ENCODE data around the gene ACBD4.

ACBD4 gene

GRCh38 chr17:45138911-45139532 is 3.5 kb downstream of the ACBD4 start:
- H3K27ac ChIP-seq (ENCODE audit: low read length), result no peak overlapping the region
- H3K27me3 ChIP-seq (ENCODE audit: low read depth, low read length), result no peaks in the 10 kb centered on the region
- H3K4me2 ChIP-seq (ENCODE audit: low read length), result no peak overlapping the region
- no peak overlapping the region for H3K9ac ChIP-seq (ENCODE audit: low read length)
- H3K79me2 ChIP-seq (ENCODE audit: low read length), result no peaks in the 10 kb centered on the region
- H3K4me3 ChIP-seq (ENCODE audit: low read length), result no peak overlapping the region
- H3K9me3 ChIP-seq (ENCODE audit: insufficient read depth, low read length), result no peaks in the 10 kb centered on the region
- peaks cover 8% of the 10 kb centered on the region for H3K4me1 ChIP-seq (ENCODE audit: low read length)
- H3K36me3 ChIP-seq (replicated peaks; ENCODE audit: low read depth, low read length), result no peaks in the 10 kb centered on the region
- no peak overlapping the region for H2AFZ ChIP-seq (ENCODE audit: low read depth, low read length)
- TF ChIP-seq, protein P1, sequence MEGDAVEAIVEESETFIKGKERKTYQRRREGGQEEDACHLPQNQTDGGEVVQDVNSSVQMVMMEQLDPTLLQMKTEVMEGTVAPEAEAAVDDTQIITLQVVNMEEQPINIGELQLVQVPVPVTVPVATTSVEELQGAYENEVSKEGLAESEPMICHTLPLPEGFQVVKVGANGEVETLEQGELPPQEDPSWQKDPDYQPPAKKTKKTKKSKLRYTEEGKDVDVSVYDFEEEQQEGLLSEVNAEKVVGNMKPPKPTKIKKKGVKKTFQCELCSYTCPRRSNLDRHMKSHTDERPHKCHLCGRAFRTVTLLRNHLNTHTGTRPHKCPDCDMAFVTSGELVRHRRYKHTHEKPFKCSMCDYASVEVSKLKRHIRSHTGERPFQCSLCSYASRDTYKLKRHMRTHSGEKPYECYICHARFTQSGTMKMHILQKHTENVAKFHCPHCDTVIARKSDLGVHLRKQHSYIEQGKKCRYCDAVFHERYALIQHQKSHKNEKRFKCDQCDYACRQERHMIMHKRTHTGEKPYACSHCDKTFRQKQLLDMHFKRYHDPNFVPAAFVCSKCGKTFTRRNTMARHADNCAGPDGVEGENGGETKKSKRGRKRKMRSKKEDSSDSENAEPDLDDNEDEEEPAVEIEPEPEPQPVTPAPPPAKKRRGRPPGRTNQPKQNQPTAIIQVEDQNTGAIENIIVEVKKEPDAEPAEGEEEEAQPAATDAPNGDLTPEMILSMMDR (IDR thresholded peaks at IDR 0.05; ENCODE audit: low read depth, low read length), result no peak
- no peak for TF ChIP-seq EZH2phosphoT487 (IDR thresholded peaks at IDR 0.05; ENCODE audit: low read depth)
- H4K20me1 ChIP-seq (ENCODE audit: insufficient read depth, low read length), result no peaks in the 10 kb centered on the region

DNA sequence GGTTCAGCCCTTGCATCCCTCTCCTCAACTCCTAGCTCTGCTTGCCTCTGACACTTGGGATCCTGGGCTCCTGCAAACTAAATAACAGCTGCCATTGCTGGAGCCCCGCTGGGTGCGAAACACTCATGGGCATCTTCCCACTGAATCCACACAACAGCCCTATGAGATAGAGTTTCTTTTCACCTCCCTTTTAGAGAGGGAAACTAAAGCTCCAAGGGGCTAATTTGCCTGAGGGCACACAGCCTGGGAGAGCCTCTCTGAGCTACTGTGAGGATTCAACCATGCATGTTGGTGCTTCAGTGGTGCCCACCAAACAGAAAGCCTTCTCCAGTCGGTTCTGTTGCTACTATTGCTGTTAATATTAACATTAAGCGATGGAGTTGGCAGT is 4.0 kb downstream of the ACBD4 start:
- Histone ChIP-seq H3K36me3 (replicated peaks; ENCODE audit: low read depth, low read length) (no peaks in the 10 kb centered on the region), H3K4me2 (ENCODE audit: low read length) (no peak overlapping the region), H3K9ac (ENCODE audit: low read length) (no peak overlapping the region), H3K79me2 (ENCODE audit: low read length) (no peaks in the 10 kb centered on the region), H3K4me1 (ENCODE audit: low read length) (peaks cover 8% of the 10 kb centered on the region), H3K27me3 (ENCODE audit: low read depth, low read length) (no peaks in the 10 kb centered on the region), H3K9me3 (ENCODE audit: insufficient read depth, low read length) (no peaks in the 10 kb centered on the region), H2AFZ (ENCODE audit: low read depth, low read length) (no peak overlapping the region), H3K4me3 (ENCODE audit: low read length) (no peak overlapping the region), H4K20me1 (ENCODE audit: insufficient read depth, low read length) (no peaks in the 10 kb centered on the region), H3K27ac (ENCODE audit: low read length) (no peak overlapping the region)
- TF ChIP-seq, protein P1 (IDR thresholded peaks at IDR 0.05; ENCODE audit: low read depth, low read length), result no peak
- TF ChIP-seq EZH2phosphoT487 (IDR thresholded peaks at IDR 0.05; ENCODE audit: low read depth), result no peak

DNA sequence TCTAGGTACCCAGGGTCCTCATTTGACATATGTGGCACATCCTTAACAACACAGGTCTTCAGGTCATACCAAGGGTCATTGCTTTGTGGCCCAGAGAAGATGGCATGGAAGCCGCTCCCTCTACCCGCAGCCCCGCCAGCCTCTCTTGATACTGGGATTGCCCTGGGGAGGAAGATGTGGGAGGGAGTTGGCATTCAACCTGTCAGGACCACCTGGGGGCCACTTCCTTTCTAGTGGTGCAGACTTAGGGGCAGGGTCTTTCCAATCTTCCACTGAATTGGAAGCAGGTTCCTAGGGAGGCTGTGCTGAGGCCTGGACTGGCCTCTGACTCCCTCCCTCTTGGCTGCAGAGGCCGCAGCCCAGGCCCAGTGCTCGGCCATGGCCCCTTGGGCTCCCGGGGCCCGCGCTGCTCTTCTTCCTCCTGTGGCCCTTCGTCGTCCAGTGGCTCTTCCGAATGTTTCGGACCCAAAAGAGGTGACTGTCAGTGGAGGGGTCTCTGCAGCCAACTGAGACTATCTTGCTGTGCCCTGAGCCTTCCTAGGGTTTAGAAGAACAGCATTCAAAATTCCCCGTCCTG is 7.7 kb downstream of the ACBD4 start:
- Histone ChIP-seq H3K27me3 (ENCODE audit: low read depth, low read length) (no peaks in the 10 kb centered on the region), H3K27ac (ENCODE audit: low read length) (no peak overlapping the region), H4K20me1 (ENCODE audit: insufficient read depth, low read length) (no peaks in the 10 kb centered on the region), H3K79me2 (ENCODE audit: low read length) (peaks cover 6% of the 10 kb centered on the region; the same call in 1 of the 2 replicates), H3K4me1 (ENCODE audit: low read length) (peaks cover 7% of the 10 kb centered on the region), H3K4me2 (ENCODE audit: low read length) (no peak overlapping the region), H3K9ac (ENCODE audit: low read length) (no peak overlapping the region), H3K4me3 (ENCODE audit: low read length) (no peak overlapping the region), H2AFZ (ENCODE audit: low read depth, low read length) (no peak overlapping the region), H3K9me3 (ENCODE audit: insufficient read depth, low read length) (no peaks in the 10 kb centered on the region), H3K36me3 (replicated peaks; ENCODE audit: low read depth, low read length) (no peaks in the 10 kb centered on the region)
- TF ChIP-seq, protein P1 (IDR thresholded peaks at IDR 0.05; ENCODE audit: low read depth, low read length), result no peak
- no peak for TF ChIP-seq EZH2phosphoT487 (IDR thresholded peaks at IDR 0.05; ENCODE audit: low read depth)

GRCh38 chr17:45143767-45144198 is 8.3 kb downstream of the ACBD4 start:
- no peak overlapping the region for H3K4me2 ChIP-seq (ENCODE audit: low read length)
- H3K27ac ChIP-seq (ENCODE audit: low read length), result no peak overlapping the region
- H3K9me3 ChIP-seq (ENCODE audit: insufficient read depth, low read length), result no peaks in the 10 kb centered on the region
- no peak overlapping the region for H3K4me3 ChIP-seq (ENCODE audit: low read length)
- no peaks in the 10 kb centered on the region for H3K27me3 ChIP-seq (ENCODE audit: low read depth, low read length)
- H2AFZ ChIP-seq (ENCODE audit: low read depth, low read length), result no peak overlapping the region
- TF ChIP-seq, protein P1 (IDR thresholded peaks at IDR 0.05; ENCODE audit: low read depth, low read length), result no peak
- no peak for TF ChIP-seq EZH2phosphoT487 (IDR thresholded peaks at IDR 0.05; ENCODE audit: low read depth)
- H3K79me2 ChIP-seq (ENCODE audit: low read length), result peaks cover 9% of the 10 kb centered on the region
- H3K36me3 ChIP-seq (replicated peaks; ENCODE audit: low read depth, low read length), result no peaks in the 10 kb centered on the region
- no peaks in the 10 kb centered on the region for H4K20me1 ChIP-seq (ENCODE audit: insufficient read depth, low read length)
- no peak overlapping the region for H3K9ac ChIP-seq (ENCODE audit: low read length)
- H3K4me1 ChIP-seq (ENCODE audit: low read length), result peaks cover 7% of the 10 kb centered on the region

Data from OCI-LY3 (cell line).